ENCODE measurements around the gene EGFL8. TPM values are rescaled to one million over a fixed set of nuclear protein-coding genes. Genes with fewer than 3 reads are reported as not detected.

The EGFL8 gene
- total and polyA plus RNA-seq, 12 donors, result 1.3 to 103 (median 9.0) TPM

GRCh38 chr6:32177788-32178546 lies 13.6 kb downstream of the EGFL8 start, which contains the start of gene RNF5:
RNF5 (plus strand) TSS chr6:32178405; CDS start chr6:32178512, 107 bp downstream.
- intact Hi-C loops (cut with DNase I), result no loop called here

GRCh38 chr6:32178547-32179440 lies 14.4 kb downstream of the EGFL8 start:
- H3K36me3 ChIP-seq (replicated peaks in 1 of 2), result peaks cover 0 to 37% of the 10 kb centered on the region in 2 donors
- H3K9me3 ChIP-seq (replicated peaks in 1 of 3), result no peaks in the 10 kb centered on the region
- WGBS, 4 donors, result 2 to 3% (median 3%) methylated on average over 22 to 24 of the region's 24 CpGs
- peaks cover 33 to 40% of the 10 kb centered on the region in 2 donors for H3K4me1 ChIP-seq (replicated peaks in 1 of 2)
- TF ChIP-seq CTCF (IDR thresholded peaks at IDR 0.05) (no peak), POLR2A (IDR thresholded peaks at IDR 0.05) (no peak)
- H3K4me3 ChIP-seq, result peak overlapping the region; percentile 32 to 84 (median 54)
- intact Hi-C loops (cut with DNase I), result no loop called here
- H3K27ac ChIP-seq, result peak overlapping the region in 4 of 5 donors; percentile 87 to 98 (median 94)
- no peaks in the 10 kb centered on the region for H3K27me3 ChIP-seq
- no peak for DNase-seq

More at GRCh38 chr6:32177788-32178546, 13.6 kb downstream of the EGFL8 start, which contains the start of gene RNF5:
- peak; percentile 96 to 100 (median 99) for DNase-seq
- Histone ChIP-seq H3K36me3 (replicated peaks in 1 of 2) (peaks cover 0 to 31% of the 10 kb centered on the region in 2 donors), H3K4me1 (replicated peaks in 1 of 2) (peaks cover 33 to 42% of the 10 kb centered on the region in 2 donors), H3K9me3 (replicated peaks in 1 of 3) (no peaks in the 10 kb centered on the region), H3K27ac (peak within 1 kb of the TSS; percentile 87 to 98 (median 94)), H3K4me3 (peak within 1 kb of the TSS; percentile 32 to 84 (median 54)), H3K27me3 (no peaks in the 10 kb centered on the region)
- 0 to 1% (median 0%) methylated on average over 33 of the region's 33 CpGs for WGBS, 4 donors
- TF ChIP-seq POLR2A (IDR thresholded peaks at IDR 0.05), result peak in 1 of 2 donors; percentile 56
- TF ChIP-seq CTCF (IDR thresholded peaks at IDR 0.05), result no peak

GRCh38 chr6:32179766-32180405 lies 15.5 kb downstream of the EGFL8 start:
- 63 to 72% (median 64%) methylated on average over 10 of the region's 10 CpGs for WGBS, 4 donors
- Histone ChIP-seq H3K9me3 (replicated peaks in 1 of 3) (no peaks in the 10 kb centered on the region), H3K4me1 (replicated peaks in 1 of 2) (peaks cover 32 to 35% of the 10 kb centered on the region in 2 donors), H3K27me3 (no peaks in the 10 kb centered on the region), H3K36me3 (replicated peaks in 1 of 2) (peaks cover 0 to 37% of the 10 kb centered on the region in 2 donors), H3K4me3 (no peak overlapping the region), H3K27ac (peak overlapping the region in 1 of 5 donors; percentile 95)
- TF ChIP-seq CTCF (IDR thresholded peaks at IDR 0.05) (no peak), POLR2A (IDR thresholded peaks at IDR 0.05) (no peak)
- intact Hi-C loops (cut with DNase I), result no loop called here
- peak in 1 of 7 donors; percentile 18 for DNase-seq
